GM23338 (cell line): ENCODE data around the gene PIEZO2. TPM values are rescaled to one million over a fixed set of nuclear protein-coding genes. Genes with fewer than 3 reads are reported as not detected.

Experiments
- ATAC-seq: fragments of 200-7000 bp; cut with Tn5 transposase; 3 replicates; pipeline ENCODE4 v1.9.1; 2020
- DNase-seq: peaks from one replicate; pipeline ENCODE4 v3.0.0-alpha.2; 2015; ENCODE audit warnings: low spot score
- H2AFZ ChIP-seq: fragments of 200-600 bp; sonication (generic); 2 replicates; pipeline ENCODE4 v1.8.0; 2016; ENCODE audit warnings: antibody characterized with exemption, mild to moderate bottlenecking, moderate library complexity
- H3F3A ChIP-seq: fragments of 200-600 bp; sonication (generic); replicated peaks from 2 replicates; pipeline ENCODE4 v1.8.0; 2017; ENCODE audit warnings: antibody characterized with exemption, mixed run types, low read depth
- H3K27ac ChIP-seq: fragments of 200-600 bp; sonication (generic); 2 replicates; pipeline ENCODE4 v1.6.1; 2016; ENCODE audit warnings: low read depth
- H3K27me3 ChIP-seq: fragments of 200-600 bp; sonication (generic); 2 replicates; pipeline ENCODE4 v1.8.0; 2016; ENCODE audit warnings: mild to moderate bottlenecking, mixed run types, moderate library complexity; ENCODE audit not compliant: insufficient read depth
- H3K36me3 ChIP-seq: fragments of 200-600 bp; sonication (generic); 2 replicates; pipeline ENCODE4 v1.8.0; 2016; ENCODE audit warnings: mild to moderate bottlenecking; ENCODE audit not compliant: insufficient read depth
- H3K4me1 ChIP-seq: fragments of 200-600 bp; sonication (generic); 2 replicates; pipeline ENCODE4 v1.8.0; 2016; ENCODE audit warnings: mild to moderate bottlenecking, moderate library complexity; ENCODE audit not compliant: insufficient read depth
- H3K4me2 ChIP-seq: fragments of 200-600 bp; sonication (generic); 2 replicates; pipeline ENCODE4 v1.7.1; 2017; ENCODE audit warnings: mixed run types
- H3K4me3 ChIP-seq: fragments of 200-600 bp; sonication (generic); 2 replicates; pipeline ENCODE4 v1.6.1; 2016; ENCODE audit warnings: mixed run types
- H3K79me2 ChIP-seq: fragments of 200-600 bp; sonication (generic); replicated peaks from 2 replicates; pipeline ENCODE4 v1.8.0; 2017; ENCODE audit warnings: mild to moderate bottlenecking; ENCODE audit not compliant: insufficient read depth
- H3K9me2 ChIP-seq: fragments of 200-600 bp; sonication (generic); 2 replicates; pipeline ENCODE4 v1.8.0; 2017; ENCODE audit not compliant: insufficient read depth
- H4K20me1 ChIP-seq: fragments of 200-600 bp; sonication (generic); replicated peaks from 2 replicates; pipeline ENCODE4 v1.8.0; 2017; ENCODE audit warnings: mild to moderate bottlenecking; ENCODE audit not compliant: insufficient read depth
- H3K27ac Mint-ChIP-seq: 2 replicates; pipeline ENCODE4 v1.8.0; 2020; ENCODE audit warnings: inconsistent platforms, mild to moderate bottlenecking, moderate library complexity, mixed read lengths
- H3K27me3 Mint-ChIP-seq: 3 replicates; pipeline ENCODE4 v1.8.0; 2022; ENCODE audit warnings: low read depth, mild to moderate bottlenecking, moderate library complexity, mixed read lengths, inconsistent platforms; ENCODE audit not compliant: insufficient read depth, poor library complexity
- H3K36me3 Mint-ChIP-seq: 3 replicates; pipeline ENCODE4 v1.8.0; 2021; ENCODE audit warnings: low read depth, mild to moderate bottlenecking, inconsistent platforms, moderate library complexity, mixed read lengths
- H3K4me1 Mint-ChIP-seq: 3 replicates; pipeline ENCODE4 v1.8.0; 2020; ENCODE audit warnings: mild to moderate bottlenecking, inconsistent platforms, mixed read lengths
- H3K4me3 Mint-ChIP-seq: 3 replicates; pipeline ENCODE4 v1.8.0; 2021; ENCODE audit warnings: moderate library complexity, mild to moderate bottlenecking, inconsistent platforms, mixed read lengths
- H3K9me3 Mint-ChIP-seq: 3 replicates; pipeline ENCODE4 v1.8.0; 2020; ENCODE audit warnings: moderate library complexity, mild to moderate bottlenecking, inconsistent platforms, mixed read lengths
- CREB1 ChIP-seq: fragments of 250-450 bp; sonication (Bioruptor Pico); IDR thresholded peaks from 2 replicates; pipeline ENCODE4 v1.5.0; 2020; ENCODE audit warnings: low read depth, mild to moderate bottlenecking, moderate library complexity
- ETS1 ChIP-seq: IDR thresholded peaks from 2 replicates; pipeline ENCODE4 v1.6.1; 2016; ENCODE audit warnings: antibody characterized with exemption
- EZH2 ChIP-seq: fragments of 200-600 bp; sonication (generic); IDR thresholded peaks from one replicate; pipeline ENCODE4 v1.8.0; 2017; ENCODE audit warnings: antibody characterized with exemption, mild to moderate bottlenecking, low read depth; ENCODE audit not compliant: unreplicated experiment
- JUNB ChIP-seq: IDR thresholded peaks from one replicate; pipeline ENCODE4 v1.6.1; 2016; ENCODE audit warnings: antibody characterized with exemption; ENCODE audit not compliant: unreplicated experiment
- POLR2AphosphoS5 ChIP-seq: IDR thresholded peaks from 2 replicates; pipeline ENCODE4 v1.6.1; 2016; ENCODE audit warnings: antibody characterized with exemption, low read depth
- STAT1 ChIP-seq: IDR thresholded peaks from one replicate; pipeline ENCODE4 v1.6.1; 2016; ENCODE audit warnings: antibody characterized with exemption; ENCODE audit not compliant: unreplicated experiment
- ZNF114 ChIP-seq: fragments of 250-450 bp; sonication (Bioruptor Pico); IDR thresholded peaks from 2 replicates; pipeline ENCODE4 v1.5.0; 2020; ENCODE audit warnings: mild to moderate bottlenecking, moderate library complexity
- ZNF331 ChIP-seq: fragments of 250-450 bp; sonication (Bioruptor Pico); IDR thresholded peaks from 2 replicates; pipeline ENCODE4 v1.5.0; 2020; ENCODE audit warnings: low read depth, mild to moderate bottlenecking, moderate library complexity
- ZNF462 ChIP-seq: fragments of 250-450 bp; sonication (Bioruptor Pico); IDR thresholded peaks from 2 replicates; pipeline ENCODE4 v1.5.0; 2020; ENCODE audit warnings: mild to moderate bottlenecking, moderate library complexity
- polyA plus RNA-seq: library from polyadenylated mRNA; unstranded; fragments of >200 nt; fragmentation: Nextera tagmentation; extraction: Ambion mirVana; gene quantifications from 2 replicates; pipeline ENCODE4 v1.2.1, GENCODE V29; 2016
- total RNA-seq: library from RNA; depleted of rRNA; stranded (reverse); fragments of >200 nt; shearing (Covaris generic); gene quantifications from 2 replicates; pipeline ENCODE4 v1.2.3, GENCODE V29; 2014

Gene PIEZO2
- total and polyA plus RNA-seq, 2 experiments from 2014 or later, result 4.8 to 8.2 TPM

- TF ChIP-seq ZNF462 (CRISPR knock-in tag), result no peak
- TF ChIP-seq CREB1 (CRISPR knock-in tag), result no peak
- TF ChIP-seq STAT1, result no peak
- TF ChIP-seq ZNF114, result no peak
- no peak for TF ChIP-seq EZH2
These were observed 306.5 kb downstream of the PIEZO2 start (continued) for GRCh38 chr18:10842861-10843260.

GRCh38 chr18:10842371-10842770, 307.0 kb downstream of the PIEZO2 start:
- Mint-ChIP-seq H3K27me3 (no peaks in the 10 kb centered on the region), H3K36me3 (peaks cover 16% of the 10 kb centered on the region), H3K27ac (no peak overlapping the region; the same call in 1 of the 2 replicates), H3K9me3 (peaks cover 10% of the 10 kb centered on the region), H3K4me1 (peaks cover 4% of the 10 kb centered on the region), H3K4me3 (no peak overlapping the region)
- H3K27me3 ChIP-seq, result no peaks in the 10 kb centered on the region
- no peak overlapping the region for H2AFZ ChIP-seq
- no peaks in the 10 kb centered on the region for H4K20me1 ChIP-seq
- ATAC-seq, result no peak
- no peak for TF ChIP-seq POLR2AphosphoS5
- no peak for TF ChIP-seq JUNB
- TF ChIP-seq STAT1, result no peak
- no peak for TF ChIP-seq ETS1
- no peak for TF ChIP-seq ZNF331 (CRISPR knock-in tag)
- TF ChIP-seq ZNF462 (CRISPR knock-in tag), result no peak
- H3K4me1 ChIP-seq, result peaks cover 3% of the 10 kb centered on the region; the same call in 1 of the 2 replicates
- H3K27ac ChIP-seq, result no peak overlapping the region
- H3K36me3 ChIP-seq, result no peaks in the 10 kb centered on the region
- H3K4me3 ChIP-seq, result no peak overlapping the region
- H3K9me2 ChIP-seq, result no peaks in the 10 kb centered on the region
- no peaks in the 10 kb centered on the region for H3K79me2 ChIP-seq
- no peak overlapping the region for H3K4me2 ChIP-seq
- DNase-seq, result no peak
- H3F3A ChIP-seq, result no peaks in the 10 kb centered on the region
